ENCODE data around the gene GBA2.

GRCh38 chr9:35729101-35729500 lies 19.9 kb downstream of the GBA2 start:
- no peak for TF ChIP-seq CTCF (IDR thresholded peaks at IDR 0.05)
- TF ChIP-seq POLR2A (IDR thresholded peaks at IDR 0.05), result no peak

Data from thyroid gland (tissue), 4 donors.